ENCODE data around the gene CCDC92. TPM values are rescaled to one million over a fixed set of nuclear protein-coding genes. Genes with fewer than 3 reads are reported as not detected.

Gene CCDC92
- total RNA-seq, 3 donors from 2014 or later = 17.7 to 47.2 (median 25.6) TPM

GRCh38 chr12:123952037-123952436 is 20.6 kb downstream of the CCDC92 start:
- Histone ChIP-seq H3K4me3 (no peak overlapping the region), H3K4me1 (ENCODE audit: low read depth) (peaks cover 6% of the 10 kb centered on the region), H3K36me3 (ENCODE audit: low read depth) (no peaks in the 10 kb centered on the region), H3K9me3 (no peaks in the 10 kb centered on the region)
- DNase-seq (no peak), ATAC-seq (peak; percentile 18)
- TF ChIP-seq CTCF (IDR thresholded peaks at IDR 0.05) = no peak
- intact Hi-C loops (cut with DNase I, micrococcal nuclease) = no loop called here

DNA sequence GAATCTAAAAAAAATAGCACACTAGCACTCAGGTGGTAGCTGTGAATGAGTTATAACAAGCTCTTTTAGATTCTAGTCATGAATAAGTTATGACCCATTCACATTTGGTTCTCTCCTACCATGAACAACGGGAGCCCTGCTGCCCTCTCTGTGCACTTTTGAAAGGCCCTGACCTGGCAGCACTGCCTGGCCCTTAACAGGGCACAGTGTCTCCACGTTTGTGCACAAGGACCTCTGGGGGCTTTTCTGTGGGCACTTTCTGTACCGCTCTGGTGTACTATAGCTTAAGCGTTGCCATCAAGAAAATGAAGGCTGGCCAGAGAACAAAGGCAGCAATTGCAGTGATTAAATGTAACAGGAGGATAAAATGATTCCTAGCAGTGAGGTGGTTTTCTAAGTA is 21.2 kb downstream of the CCDC92 start:
- H3K36me3 ChIP-seq (ENCODE audit: low read depth) = no peaks in the 10 kb centered on the region
- intact Hi-C loops (cut with DNase I, micrococcal nuclease) = no loop called here
- peaks cover 6% of the 10 kb centered on the region for H3K4me1 ChIP-seq (ENCODE audit: low read depth)
- TF ChIP-seq CTCF (IDR thresholded peaks at IDR 0.05) = no peak
- no peaks in the 10 kb centered on the region for H3K9me3 ChIP-seq
- ATAC-seq (no peak), DNase-seq (no peak)
- no peak overlapping the region for H3K4me3 ChIP-seq

DNA sequence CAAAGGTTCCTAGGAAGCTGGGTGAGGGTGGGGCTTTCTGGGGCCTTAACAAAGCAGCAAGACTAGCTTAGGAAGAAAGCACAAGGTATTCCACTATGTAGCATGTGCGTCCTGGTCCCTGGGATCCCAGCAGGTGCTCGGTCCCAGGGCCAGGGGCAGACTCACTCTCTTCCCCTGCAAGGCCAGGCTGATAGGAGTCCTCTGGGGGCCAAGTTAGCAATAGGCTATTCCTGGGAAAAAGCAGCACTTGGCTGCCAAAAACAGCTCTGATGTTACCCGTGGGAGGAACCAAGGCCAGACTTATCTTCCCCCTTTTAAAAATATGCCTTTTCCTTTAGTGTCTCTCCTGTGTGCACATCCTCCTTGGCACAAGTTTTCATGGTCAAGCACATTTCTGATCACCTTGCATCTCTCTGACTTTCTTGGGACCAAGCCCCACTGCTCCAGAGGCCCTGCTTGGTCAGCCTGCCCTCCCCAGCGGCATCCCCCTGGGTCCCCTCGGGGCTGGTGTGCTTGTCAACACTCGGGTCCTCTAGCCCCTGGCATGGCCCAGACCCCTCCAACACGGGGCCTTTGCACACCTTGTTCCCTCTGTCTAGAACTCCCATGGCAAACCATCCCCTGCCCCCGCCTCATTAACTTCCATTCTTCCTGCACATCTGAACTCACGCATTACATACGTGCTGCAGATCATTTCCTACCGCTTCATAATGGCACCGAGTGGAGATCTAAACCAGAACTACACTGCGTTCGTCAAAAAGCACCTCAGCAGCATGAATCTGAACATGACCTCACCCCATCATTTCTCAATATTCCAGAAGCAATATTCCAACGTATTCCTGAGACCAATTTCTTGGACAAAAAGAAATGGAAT is 21.9 kb downstream of the CCDC92 start:
- H3K4me3 ChIP-seq = no peak overlapping the region
- ATAC-seq = no peak
- intact Hi-C loops (cut with DNase I, micrococcal nuclease) = no loop called here

DNA sequence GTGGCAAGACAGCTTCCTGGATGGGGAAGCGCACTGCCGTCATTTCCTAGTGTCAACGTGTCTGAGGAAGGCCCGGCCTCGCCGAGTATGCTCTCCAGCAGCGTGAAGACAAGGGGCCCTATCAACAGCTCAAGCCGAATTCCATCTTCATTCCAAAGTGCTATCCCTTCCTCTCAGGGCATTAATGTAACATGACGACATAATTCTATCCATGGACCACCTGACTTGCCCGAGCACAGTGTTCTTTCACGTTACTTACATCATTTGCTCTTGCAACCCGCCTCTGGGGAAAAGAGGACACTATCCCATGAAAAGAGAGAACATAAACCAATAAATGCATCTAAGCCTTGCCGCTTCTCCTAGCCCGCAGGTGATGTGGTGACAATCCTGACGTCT is 22.9 kb downstream of the CCDC92 start:
- Histone ChIP-seq H3K9me3 (no peaks in the 10 kb centered on the region), H3K4me1 (ENCODE audit: low read depth) (peaks cover 4% of the 10 kb centered on the region), H3K36me3 (ENCODE audit: low read depth) (no peaks in the 10 kb centered on the region), H3K4me3 (no peak overlapping the region)
- intact Hi-C loops (cut with DNase I, micrococcal nuclease) = no loop called here
- no peak for TF ChIP-seq CTCF (IDR thresholded peaks at IDR 0.05)
- DNase-seq = no peak
- ATAC-seq = no peak

More for the DNA sequence above, 21.9 kb downstream of the CCDC92 start:
- H3K36me3 ChIP-seq (ENCODE audit: low read depth) = no peaks in the 10 kb centered on the region
- peaks cover 4% of the 10 kb centered on the region for H3K4me1 ChIP-seq (ENCODE audit: low read depth)
- TF ChIP-seq CTCF (IDR thresholded peaks at IDR 0.05) = no peak
- no peak for DNase-seq
- H3K9me3 ChIP-seq = no peaks in the 10 kb centered on the region

DNA sequence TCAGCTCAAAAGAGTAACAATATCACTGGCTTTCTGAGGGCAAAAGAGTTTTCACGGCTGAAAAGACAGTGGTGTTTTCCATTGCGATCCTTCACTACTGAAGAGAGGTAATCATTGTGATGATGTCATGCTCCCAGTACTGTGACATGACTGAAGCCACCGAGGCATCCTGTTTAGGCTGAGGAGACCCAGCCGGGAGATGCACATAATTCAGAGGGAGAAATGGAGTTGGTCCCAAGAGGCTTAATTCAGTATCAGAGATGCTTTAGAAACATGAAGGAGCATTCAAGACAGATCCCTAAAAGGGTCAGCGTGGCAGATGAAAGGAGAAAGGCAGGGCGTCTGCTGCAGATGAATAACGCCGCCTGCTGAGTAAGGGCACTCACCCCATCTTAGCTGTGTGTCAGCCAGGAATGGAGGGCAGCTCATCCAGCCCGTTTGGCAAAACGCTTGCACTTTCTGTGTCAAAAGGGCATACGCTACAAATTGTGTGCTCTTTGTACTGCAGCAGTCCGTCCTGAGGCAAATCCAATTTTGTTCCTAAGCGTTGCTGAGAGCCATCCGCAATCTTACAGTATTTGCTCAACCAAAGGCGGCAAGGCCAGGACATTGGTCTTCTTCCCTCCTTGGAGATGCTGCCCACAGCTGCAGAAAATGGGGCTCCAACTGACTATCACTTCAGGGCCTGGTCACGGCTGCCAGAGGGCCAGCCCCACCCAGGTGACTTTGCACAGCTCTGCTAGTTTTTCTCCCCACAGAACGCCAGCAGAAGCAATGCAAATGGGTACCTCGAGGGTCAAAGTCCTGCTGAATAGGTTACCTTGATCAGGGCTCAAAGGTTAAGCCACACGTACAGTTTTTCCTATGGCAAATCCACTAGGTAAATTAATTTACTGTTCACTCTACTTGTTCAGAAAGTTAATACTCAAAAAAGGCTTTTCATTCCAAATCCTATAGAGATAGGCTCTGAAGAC is 23.5 kb downstream of the CCDC92 start:
- Histone ChIP-seq H3K4me1 (ENCODE audit: low read depth) (peaks cover 4% of the 10 kb centered on the region), H3K36me3 (ENCODE audit: low read depth) (no peaks in the 10 kb centered on the region), H3K4me3 (no peak overlapping the region), H3K9me3 (no peaks in the 10 kb centered on the region)
- DNase-seq = no peak
- no peak for TF ChIP-seq CTCF (IDR thresholded peaks at IDR 0.05)
- intact Hi-C loops (cut with DNase I, micrococcal nuclease) = no loop called here
- ATAC-seq = no peak
